GM18861 (cell line): ENCODE results near the gene CUL1.

Source experiments
- ATAC-seq: cut with Tn5 transposase; IDR thresholded peaks from one replicate; pipeline ENCODE4 v1.9.1; 2021; ENCODE audit not compliant: unreplicated experiment

The CUL1 gene

DNA sequence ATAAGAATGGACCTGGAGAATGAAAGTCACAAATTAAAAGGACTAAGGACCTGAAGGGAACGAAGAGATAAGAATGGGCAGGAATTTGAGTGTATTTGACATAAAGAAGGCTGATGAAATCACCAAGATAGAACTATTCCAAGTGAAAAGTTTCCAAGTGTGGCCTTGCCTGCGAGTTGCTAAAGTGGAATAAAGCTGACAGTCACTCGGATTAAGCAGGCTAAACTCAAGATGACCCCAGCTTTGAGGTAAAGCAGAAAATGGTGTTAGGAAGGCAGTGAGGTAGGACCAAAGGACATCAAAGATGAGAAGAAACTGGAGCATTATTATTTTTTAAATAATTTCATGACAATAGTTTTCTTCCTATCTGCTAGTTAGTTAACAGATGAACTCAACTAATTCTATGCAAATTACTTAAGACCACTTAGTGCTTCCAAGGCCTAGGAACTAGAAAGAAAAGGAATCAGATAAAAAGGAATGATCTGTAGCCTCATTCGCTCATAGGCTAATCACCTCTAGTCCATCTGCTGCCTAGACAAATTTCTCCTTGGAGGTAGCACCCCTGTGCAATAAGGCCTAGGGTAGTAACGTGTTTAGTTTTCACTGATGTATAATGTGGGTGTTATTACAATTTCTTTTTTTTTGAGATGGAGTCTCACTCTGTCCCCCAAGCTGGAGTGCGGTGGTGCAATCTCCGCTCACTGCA is 150.8 kb downstream of the CUL1 start:
- no peak for ATAC-seq

DNA sequence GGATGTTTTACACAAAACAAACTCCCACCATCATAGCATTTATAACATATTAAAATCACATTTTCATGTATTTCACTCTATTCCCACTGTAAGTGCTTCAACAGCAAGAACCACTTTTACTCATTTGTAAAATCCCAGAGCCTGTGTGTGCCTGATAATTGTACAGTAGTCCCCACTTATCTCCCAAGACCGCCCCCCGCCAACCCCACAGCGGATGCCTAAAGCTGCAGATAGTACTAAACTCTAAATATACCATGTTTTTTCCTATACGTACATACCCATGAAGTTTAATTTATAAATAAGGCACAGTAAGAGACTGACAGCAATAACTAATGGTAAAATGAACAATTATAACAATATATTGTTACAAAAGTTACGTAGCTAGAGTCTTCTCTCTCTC is 151.9 kb downstream of the CUL1 start:
- ATAC-seq = no peak
